ENCODE results near the gene NUDT1.

The NUDT1 gene

DNA sequence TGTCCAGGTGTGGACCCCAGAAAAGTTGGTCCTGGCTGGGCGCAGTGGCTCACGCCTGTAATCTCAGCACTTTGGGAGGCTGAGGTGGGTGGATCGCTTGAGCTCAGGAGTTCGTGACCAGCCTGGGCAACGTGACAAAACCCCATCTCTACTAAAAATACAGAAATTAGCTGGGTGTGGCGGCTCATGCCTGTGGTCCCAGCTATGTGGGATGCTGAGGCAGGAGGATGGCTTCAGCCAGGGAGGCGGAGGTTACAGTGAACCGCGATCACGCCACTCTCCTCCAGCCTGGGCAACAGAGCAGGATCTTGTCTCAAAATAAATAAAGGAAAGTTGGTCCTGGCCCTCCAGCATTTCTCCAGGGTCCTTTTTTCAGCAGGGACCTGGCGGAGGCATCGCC, 1.4 kb downstream of the NUDT1 start:
- no peak for DNase-seq
- Histone ChIP-seq H3K4me1 (peaks cover 4% of the 10 kb centered on the region), H3K27me3 (no peaks in the 10 kb centered on the region), H3K9me3 (no peaks in the 10 kb centered on the region), H3K4me3 (ENCODE audit: low read depth, low read length) (no peak overlapping the region), H3K36me3 (peaks cover 13% of the 10 kb centered on the region)
- TF ChIP-seq, protein P1, sequence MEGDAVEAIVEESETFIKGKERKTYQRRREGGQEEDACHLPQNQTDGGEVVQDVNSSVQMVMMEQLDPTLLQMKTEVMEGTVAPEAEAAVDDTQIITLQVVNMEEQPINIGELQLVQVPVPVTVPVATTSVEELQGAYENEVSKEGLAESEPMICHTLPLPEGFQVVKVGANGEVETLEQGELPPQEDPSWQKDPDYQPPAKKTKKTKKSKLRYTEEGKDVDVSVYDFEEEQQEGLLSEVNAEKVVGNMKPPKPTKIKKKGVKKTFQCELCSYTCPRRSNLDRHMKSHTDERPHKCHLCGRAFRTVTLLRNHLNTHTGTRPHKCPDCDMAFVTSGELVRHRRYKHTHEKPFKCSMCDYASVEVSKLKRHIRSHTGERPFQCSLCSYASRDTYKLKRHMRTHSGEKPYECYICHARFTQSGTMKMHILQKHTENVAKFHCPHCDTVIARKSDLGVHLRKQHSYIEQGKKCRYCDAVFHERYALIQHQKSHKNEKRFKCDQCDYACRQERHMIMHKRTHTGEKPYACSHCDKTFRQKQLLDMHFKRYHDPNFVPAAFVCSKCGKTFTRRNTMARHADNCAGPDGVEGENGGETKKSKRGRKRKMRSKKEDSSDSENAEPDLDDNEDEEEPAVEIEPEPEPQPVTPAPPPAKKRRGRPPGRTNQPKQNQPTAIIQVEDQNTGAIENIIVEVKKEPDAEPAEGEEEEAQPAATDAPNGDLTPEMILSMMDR (IDR thresholded peaks at IDR 0.05; ENCODE audit: low read depth, low read length), result no peak

DNA sequence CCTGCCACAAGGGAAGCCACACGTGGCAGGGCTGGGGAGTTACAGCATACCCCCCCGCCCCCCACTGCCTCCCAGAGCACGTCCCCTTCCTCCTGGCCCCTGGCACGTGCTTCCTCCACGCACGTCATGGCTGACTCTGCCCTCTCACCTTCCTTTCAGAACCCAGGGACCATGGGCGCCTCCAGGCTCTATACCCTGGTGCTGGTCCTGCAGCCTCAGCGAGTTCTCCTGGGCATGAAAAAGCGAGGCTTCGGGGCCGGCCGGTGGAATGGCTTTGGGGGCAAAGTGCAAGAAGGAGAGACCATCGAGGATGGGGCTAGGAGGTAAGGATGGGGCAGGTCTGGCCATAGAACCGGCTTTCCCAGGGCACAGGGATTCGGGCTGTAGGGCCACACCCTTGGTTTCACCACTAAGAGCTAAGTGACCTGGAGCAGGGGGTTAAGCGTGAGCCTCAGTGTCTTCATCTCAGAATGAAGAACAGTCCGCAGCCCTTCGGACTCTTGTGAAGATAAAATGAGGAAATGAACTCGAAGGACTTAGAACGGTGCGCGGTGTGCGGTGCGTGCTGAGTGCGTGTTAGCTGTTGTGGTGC, 2.5 kb downstream of the NUDT1 start:
- DNase-seq, result no peak
- Histone ChIP-seq H3K27me3 (no peaks in the 10 kb centered on the region), H3K4me3 (ENCODE audit: low read depth, low read length) (no peak overlapping the region), H3K36me3 (peaks cover 7% of the 10 kb centered on the region), H3K4me1 (peaks cover 4% of the 10 kb centered on the region), H3K9me3 (no peaks in the 10 kb centered on the region)
- TF ChIP-seq, protein P1 (IDR thresholded peaks at IDR 0.05; ENCODE audit: low read depth, low read length), result no peak

DNA sequence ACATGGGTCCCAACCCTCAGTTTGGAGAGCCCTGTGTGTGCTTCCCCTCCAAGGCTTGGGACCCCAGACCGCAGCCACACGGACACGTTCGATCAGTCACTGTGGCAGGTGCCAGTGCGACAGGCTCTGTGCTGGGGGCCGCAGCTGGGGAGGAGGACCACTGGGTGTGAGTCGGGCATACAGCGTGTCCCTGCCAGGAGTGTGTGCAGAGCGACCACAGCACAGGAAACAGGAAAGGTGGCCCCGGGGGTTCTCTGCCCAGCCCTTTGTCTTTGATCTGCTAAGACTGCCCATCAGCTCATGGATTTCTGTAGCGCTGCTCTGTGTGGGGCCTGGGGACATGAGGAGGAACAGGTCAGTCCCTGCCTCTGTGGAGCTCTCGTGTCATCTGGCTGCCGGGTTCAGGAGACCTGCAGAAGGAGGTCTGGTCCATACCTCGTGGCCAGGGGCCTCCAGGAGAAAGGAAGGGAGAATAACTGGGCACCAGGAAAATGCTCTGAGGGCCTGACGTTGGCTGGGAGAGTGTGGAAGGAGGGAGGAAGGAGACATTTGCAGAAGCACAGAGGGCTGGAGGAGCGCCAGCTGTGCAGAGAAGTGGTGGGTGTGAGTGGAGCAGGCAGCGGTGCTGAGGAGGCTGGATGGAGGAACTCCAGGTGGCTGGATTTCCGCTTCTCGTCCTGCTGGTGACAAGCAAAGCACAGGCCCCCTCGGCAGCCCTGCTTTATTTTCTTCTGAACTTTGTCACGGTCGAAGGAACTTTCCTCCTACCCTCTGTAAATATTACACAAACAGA, 4.1 kb downstream of the NUDT1 start:
- no peak for DNase-seq
- H3K4me1 ChIP-seq, result peaks cover 4% of the 10 kb centered on the region
- no peaks in the 10 kb centered on the region for H3K36me3 ChIP-seq
- no peak overlapping the region for H3K4me3 ChIP-seq (ENCODE audit: low read depth, low read length)
- H3K27me3 ChIP-seq, result no peaks in the 10 kb centered on the region
- TF ChIP-seq, protein P1 (IDR thresholded peaks at IDR 0.05; ENCODE audit: low read depth, low read length), result no peak
- H3K9me3 ChIP-seq, result no peaks in the 10 kb centered on the region

DNA sequence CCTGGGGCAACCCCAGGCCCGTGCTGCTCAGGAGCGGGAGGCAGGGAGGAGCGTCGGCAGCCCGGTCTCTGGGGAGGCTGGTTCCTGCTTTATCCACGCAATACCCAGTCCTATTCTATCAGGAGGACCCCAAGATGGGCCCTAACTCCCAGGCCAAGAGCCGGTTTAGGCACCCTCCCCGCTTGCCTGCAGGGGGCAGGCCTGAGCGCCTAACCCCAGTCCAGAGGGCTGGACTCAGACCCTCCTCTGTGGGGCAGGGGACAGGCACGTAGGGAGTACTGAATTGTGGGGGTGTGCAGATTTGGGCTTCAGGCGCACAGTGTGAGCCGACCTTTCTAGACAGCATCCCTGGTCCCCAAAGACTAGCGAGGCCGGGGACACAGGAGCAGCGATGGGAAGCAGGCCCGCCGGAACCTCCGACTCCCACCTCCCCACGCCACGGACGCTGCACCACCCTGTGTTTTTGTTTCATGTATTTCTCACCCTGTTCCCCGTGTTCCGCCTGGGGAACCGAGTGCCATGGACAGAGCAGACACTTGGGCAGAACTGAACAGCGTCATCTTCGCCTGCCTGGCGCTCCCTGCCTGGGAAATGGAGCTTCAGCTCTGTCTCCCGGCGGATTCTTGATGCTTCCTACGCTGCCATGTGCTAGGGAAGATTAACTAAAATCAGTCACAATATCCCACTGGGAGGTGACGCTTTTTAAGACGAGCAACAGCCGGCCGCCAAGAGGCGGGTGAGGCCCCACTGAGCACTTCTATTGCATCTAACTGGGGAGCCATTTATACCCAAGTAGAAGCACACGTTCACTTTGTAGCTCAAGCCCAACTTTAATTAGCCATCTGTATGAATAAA, 5.3 kb downstream of the NUDT1 start:
- no peaks in the 10 kb centered on the region for H3K36me3 ChIP-seq
- no peak overlapping the region for H3K4me3 ChIP-seq (ENCODE audit: low read depth, low read length)
- peaks cover 4% of the 10 kb centered on the region for H3K4me1 ChIP-seq
- DNase-seq, result peak; percentile 69
- TF ChIP-seq, protein P1 (IDR thresholded peaks at IDR 0.05; ENCODE audit: low read depth, low read length), result peak; percentile 86
- H3K27me3 ChIP-seq, result no peaks in the 10 kb centered on the region
- H3K9me3 ChIP-seq, result no peaks in the 10 kb centered on the region

DNA sequence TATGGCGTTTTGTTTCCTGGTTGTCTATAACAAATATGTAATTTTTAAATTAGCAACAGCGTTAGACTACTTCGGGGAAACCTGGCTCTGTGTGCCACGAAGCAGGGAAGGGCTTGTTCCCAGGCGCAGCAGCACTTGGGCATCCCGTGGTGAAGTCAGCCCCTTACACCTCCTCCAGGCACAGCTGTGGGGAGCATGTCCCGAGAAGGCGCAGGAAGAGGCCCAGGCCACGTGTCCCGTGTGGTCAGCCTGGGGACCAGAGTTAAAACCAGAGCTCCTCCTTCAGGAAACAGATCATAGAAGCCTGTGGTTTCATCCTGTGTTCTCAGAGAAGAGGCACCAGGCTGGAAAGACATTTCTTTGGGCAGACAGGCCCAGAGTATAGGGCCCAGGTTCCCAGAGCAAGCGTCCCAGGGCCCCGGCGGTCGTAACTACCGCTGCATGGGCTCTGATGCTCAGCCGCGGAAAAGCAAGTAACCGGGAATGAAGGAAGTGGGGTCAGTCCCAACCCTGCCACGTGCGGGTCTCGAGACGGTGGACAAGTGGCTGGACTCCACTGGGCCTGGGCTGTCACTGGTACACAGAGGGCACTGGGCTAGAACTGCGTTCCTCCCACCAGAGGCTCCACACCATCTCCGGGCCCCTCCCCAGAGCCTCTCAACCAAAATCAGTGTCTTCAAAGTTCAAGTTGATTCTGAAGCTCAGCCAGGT, 7.1 kb downstream of the NUDT1 start:
- TF ChIP-seq, protein P1 (IDR thresholded peaks at IDR 0.05; ENCODE audit: low read depth, low read length), result no peak
- DNase-seq, result no peak
- no peak overlapping the region for H3K4me3 ChIP-seq (ENCODE audit: low read depth, low read length)
- no peaks in the 10 kb centered on the region for H3K9me3 ChIP-seq
- H3K27me3 ChIP-seq, result no peaks in the 10 kb centered on the region
- no peaks in the 10 kb centered on the region for H3K4me1 ChIP-seq
- H3K36me3 ChIP-seq, result no peaks in the 10 kb centered on the region
